Cardiac muscle cell (in vitro differentiated cells and primary cell): ENCODE measurements around the gene RICTOR. TPM values are rescaled to one million over a fixed set of nuclear protein-coding genes. Genes with fewer than 3 reads are reported as not detected.

Source experiments
- polyA plus RNA-seq: library from polyadenylated mRNA; unstranded; fragments of >200 nt; fragmentation: Nextera tagmentation; extraction: Ambion mirVana; gene quantifications from 2 replicates; pipeline ENCODE4 v1.2.1, GENCODE V29; 2016
- total RNA-seq: library from RNA; depleted of rRNA; stranded (reverse); fragments of >200 nt; gene quantifications from 2 replicates; pipeline ENCODE4 v1.2.3, GENCODE V29; 2016

Gene RICTOR
- total and polyA plus RNA-seq, 2 experiments from 2014 or later: 6.0 to 20.6 TPM

Other genes starting within 250 kb of the RICTOR start
- 0.04 TPM in 1 of 2 replicates, not detected in the other for gene OSMR, start 228.4 kb downstream of the RICTOR start, total RNA-seq
- gene OSMR, start 228.4 kb downstream of the RICTOR start, polyA plus RNA-seq: 0.43 and 0.62 TPM in 2 replicates
- gene FYB1, start 145.2 kb upstream of the RICTOR start, total RNA-seq: 0.42 TPM in 1 of 2 replicates, not detected in the other
- not detected in 2 replicates for gene FYB1, start 145.2 kb upstream of the RICTOR start, polyA plus RNA-seq